ENCODE data around the gene PTPRT.

GRCh38 chr20:42613076-42613475 is 576.6 kb downstream of the PTPRT start:
- TF ChIP-seq CTCF (IDR thresholded peaks at IDR 0.05) (no peak), POLR2A (IDR thresholded peaks at IDR 0.05) (no peak)

Data from uterus (tissue), 2 donors.